ENCODE results near the gene SC5D. TPM values are rescaled to one million over a fixed set of nuclear protein-coding genes. Genes with fewer than 3 reads are reported as not detected.

SC5D gene
- total RNA-seq, 1 donor from 2014 or later = 67.5 TPM

- no peak for DNase-seq (ENCODE audit: low read depth)
Observed at GRCh38 chr11:121291896-121292494, 576 bp upstream of the SC5D start.

- no peak for DNase-seq (ENCODE audit: low read depth)
Observed at GRCh38 chr11:121293288-121293594, 670 bp downstream of the SC5D start.

GRCh38 chr11:121295246-121296029 lies 2.9 kb downstream of the SC5D start:
- DNase-seq (ENCODE audit: low read depth) = no peak

DNA sequence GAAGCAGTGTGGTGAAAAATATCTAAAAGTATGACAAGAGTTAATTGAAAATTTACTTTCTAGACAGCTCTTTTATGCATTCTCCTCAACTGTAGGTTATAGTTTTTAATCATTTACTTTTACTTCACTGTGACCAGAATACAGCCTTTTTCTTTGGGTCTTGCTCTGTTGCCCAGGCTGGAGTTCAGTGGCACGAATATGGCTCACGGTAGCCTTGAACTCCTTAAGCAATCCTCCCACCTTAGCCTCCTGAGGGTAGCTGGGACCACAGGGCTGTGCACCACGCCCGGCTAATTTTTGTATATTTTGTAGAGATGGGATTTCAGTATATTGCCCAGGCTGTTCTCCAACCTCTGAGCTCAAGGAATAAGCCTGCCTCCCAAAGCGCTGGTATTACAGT lies 5.3 kb downstream of the SC5D start:
- DNase-seq (ENCODE audit: low read depth) = no peak

DNA sequence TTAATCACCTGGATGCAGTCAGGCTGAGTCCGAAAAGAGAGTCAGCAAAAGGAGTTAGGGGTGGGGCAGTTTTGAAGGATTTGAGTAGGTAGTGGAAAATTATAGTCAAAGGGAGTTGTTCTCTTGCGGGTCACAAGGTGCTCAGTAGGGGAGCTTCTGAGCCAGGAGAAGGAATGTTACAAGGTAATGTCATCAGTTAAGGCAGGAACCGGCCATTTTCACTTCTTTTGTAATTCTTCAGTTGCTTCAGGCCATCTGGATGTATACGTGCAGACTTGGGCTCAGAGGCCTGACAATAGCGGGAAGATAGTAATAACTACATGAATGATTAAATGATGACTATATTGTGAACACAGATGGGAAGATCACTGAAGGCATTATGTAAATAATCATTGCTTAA lies 6.2 kb downstream of the SC5D start:
- no peak for DNase-seq (ENCODE audit: low read depth)

- no peak for DNase-seq (ENCODE audit: low read depth)
Observed at GRCh38 chr11:121299417-121299816, 6.8 kb downstream of the SC5D start.

- DNase-seq (ENCODE audit: low read depth) = no peak
Observed at GRCh38 chr11:121300313-121300971, 7.9 kb downstream of the SC5D start.

DNA sequence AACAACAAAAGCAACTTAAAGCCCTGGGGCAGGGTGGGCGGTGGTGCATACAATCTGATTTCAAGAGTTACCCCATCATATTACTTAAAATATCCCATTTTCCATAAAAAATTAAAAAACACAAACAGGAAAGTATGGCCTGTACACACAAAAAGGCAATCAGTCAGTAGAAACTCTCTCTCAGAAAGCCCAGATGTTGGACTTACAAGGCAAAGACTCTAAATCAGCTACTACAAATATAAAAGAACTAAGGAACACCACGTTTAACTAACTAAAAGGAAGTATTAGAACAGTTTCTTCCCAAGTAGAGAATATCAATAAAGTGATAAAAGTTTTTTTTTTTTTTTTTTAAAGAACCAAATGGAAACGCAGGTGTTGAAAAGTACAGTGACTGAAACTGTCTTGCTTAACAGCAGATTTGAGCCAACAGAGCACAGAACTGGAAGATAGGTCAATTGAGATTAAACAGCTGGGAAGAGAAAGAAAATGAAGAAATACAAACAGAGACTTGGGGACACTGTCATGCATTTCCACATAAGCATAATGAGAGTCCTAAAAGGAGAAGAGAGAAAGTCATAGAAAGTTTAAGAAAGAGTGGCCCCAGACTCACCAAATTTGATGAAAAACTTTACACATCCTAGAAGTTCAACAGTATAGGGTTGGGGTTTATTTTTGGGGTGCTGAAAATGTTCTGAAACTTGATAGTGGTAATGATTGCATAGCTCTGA lies 8.6 kb downstream of the SC5D start:
- no peak for DNase-seq (ENCODE audit: low read depth)

- DNase-seq (ENCODE audit: low read depth) = no peak
Observed at GRCh38 chr11:121304759-121305158, 12.2 kb downstream of the SC5D start.

DNA sequence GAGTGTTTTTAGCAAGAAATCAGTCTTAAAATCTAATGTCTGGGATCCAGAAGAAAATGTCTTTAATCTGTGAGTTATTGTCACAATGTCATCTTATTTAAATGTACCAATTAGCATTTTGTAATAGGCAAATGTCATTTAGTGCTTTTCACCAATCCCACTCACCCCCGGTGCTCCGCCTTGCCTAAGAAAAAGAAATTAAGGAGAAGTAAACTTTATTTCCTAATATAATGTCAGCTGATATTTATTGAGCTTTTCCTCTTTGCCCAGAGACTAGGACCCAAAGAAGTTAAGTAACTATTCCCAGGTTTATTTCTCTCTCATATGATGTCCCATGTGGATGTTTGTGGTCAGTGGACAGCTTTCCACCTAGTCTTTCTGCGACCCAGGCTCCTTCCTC lies 16.2 kb downstream of the SC5D start:
- no peak for DNase-seq (ENCODE audit: low read depth)

GRCh38 chr11:121309688-121310087 lies 17.1 kb downstream of the SC5D start:
- DNase-seq (ENCODE audit: low read depth) = no peak

- DNase-seq (ENCODE audit: low read depth) = no peak
Observed at GRCh38 chr11:121310908-121311307, 18.3 kb downstream of the SC5D start.

- no peak for DNase-seq (ENCODE audit: low read depth)
Observed at GRCh38 chr11:121311373-121311772, 18.8 kb downstream of the SC5D start.

GRCh38 chr11:121312483-121312882 lies 19.9 kb downstream of the SC5D start:
- DNase-seq (ENCODE audit: low read depth) = no peak

GRCh38 chr11:121318848-121319834 lies 26.6 kb downstream of the SC5D start:
- DNase-seq (ENCODE audit: low read depth) = peak; percentile 54

GRCh38 chr11:121321614-121322243 lies 29.2 kb downstream of the SC5D start:
- DNase-seq (ENCODE audit: low read depth) = peak; percentile 53

- DNase-seq (ENCODE audit: low read depth) = no peak
Observed at GRCh38 chr11:121323046-121323607, 30.6 kb downstream of the SC5D start.

GRCh38 chr11:121326230-121326629 lies 33.7 kb downstream of the SC5D start:
- no peak for DNase-seq (ENCODE audit: low read depth)

DNA sequence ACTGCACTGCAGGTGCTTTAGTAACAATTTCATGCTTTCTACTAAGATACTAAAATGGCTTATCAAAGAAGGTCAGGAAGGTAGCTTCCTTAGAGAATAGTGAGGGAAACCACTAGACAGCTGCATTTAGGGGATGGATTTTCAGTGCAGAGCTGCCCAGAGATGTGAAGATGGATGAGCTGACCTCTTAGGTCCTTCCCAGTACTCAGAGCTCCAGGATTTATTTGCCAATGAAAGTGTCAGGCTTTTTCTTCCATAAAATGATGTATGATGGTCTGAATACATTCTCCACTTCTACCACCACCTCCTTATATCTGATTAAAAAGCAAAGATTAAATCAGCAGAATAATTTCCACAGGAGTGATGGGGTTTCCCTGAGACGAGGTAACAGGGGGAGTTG lies 35.0 kb downstream of the SC5D start:
- no peak for DNase-seq (ENCODE audit: low read depth)
